Measurements from ENCODE around the gene KCNT2. TPM values are rescaled to one million over a fixed set of nuclear protein-coding genes. Genes with fewer than 3 reads are reported as not detected.

Gene KCNT2
- total RNA-seq, 4 donors from 2014 or later: 0.35 to 2.3 (median 0.91) TPM; not detected in 1

DNA sequence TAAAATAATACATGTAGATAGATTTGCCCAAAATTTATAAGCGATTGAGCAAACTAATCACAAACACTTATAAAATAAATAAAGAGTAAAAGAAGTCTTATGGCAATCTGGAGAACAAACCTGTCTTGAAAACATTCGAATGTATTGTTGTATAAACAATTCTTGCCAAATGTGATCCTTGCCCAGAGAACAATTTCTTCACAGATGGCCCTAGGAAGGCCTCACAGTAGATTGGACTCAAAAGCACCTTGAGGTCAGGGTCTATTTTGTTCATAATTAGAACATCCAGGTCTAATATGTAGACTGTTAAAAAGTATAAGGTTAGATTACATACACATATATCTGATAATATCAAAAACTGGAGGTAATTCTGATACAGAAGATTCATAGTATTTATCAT, 202.4 kb downstream of the KCNT2 start:
- H3K4me1 ChIP-seq: peaks cover 0 to 15% (median 0%) of the 10 kb centered on the region in 3 donors
- no peak for DNase-seq
- no peak overlapping the region for H3K27ac ChIP-seq
- no peaks in the 10 kb centered on the region for H3K27me3 ChIP-seq
- H3K36me3 ChIP-seq: no peaks in the 10 kb centered on the region
- H3K9me3 ChIP-seq: no peaks in the 10 kb centered on the region
- TF ChIP-seq POLR2A (IDR thresholded peaks at IDR 0.05) (no peak), CTCF (IDR thresholded peaks at IDR 0.05) (no peak)
- 66 to 71% methylated on average over 2 of the region's 2 CpGs for WGBS, 2 donors
- intact Hi-C loops (cut with DNase I): no loop called here
- H3K4me3 ChIP-seq: no peak overlapping the region

GRCh38 chr1:196403803-196404690, 204.2 kb downstream of the KCNT2 start:
- H3K4me3 ChIP-seq: no peak overlapping the region
- H3K36me3 ChIP-seq: no peaks in the 10 kb centered on the region
- H3K27ac ChIP-seq: no peak overlapping the region
- intact Hi-C loops (cut with DNase I): no loop called here
- WGBS, 2 donors: 71 to 82% methylated on average over 7 of the region's 7 CpGs
- H3K9me3 ChIP-seq: no peaks in the 10 kb centered on the region
- no peak for TF ChIP-seq CTCF (IDR thresholded peaks at IDR 0.05)
- TF ChIP-seq POLR2A (IDR thresholded peaks at IDR 0.05): no peak
- no peak for DNase-seq
- H3K4me1 ChIP-seq: peaks cover 0 to 22% (median 0%) of the 10 kb centered on the region in 3 donors
- no peaks in the 10 kb centered on the region for H3K27me3 ChIP-seq

DNA sequence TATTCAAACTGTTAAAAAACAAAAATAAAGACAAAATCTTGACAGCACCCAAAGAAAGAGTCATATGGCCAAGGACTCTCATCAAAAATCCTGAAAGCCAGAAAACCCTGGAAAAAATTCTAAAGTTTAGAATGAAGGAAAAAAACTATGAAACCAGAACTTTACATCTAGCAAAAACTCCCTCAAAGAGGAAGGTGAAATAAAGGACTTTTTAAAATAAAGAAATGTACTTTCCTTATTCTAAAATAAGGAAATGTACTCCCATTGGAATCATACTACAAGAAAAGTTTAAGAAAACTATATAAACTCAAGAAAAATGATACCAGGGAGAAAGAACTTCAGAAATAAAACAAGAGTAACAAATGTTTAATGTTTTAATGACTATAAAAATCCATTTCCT, 206.3 kb downstream of the KCNT2 start:
- no peak for TF ChIP-seq CTCF (IDR thresholded peaks at IDR 0.05)
- TF ChIP-seq POLR2A (IDR thresholded peaks at IDR 0.05): no peak
- Histone ChIP-seq H3K27me3 (no peaks in the 10 kb centered on the region), H3K4me1 (peaks cover 0 to 11% (median 0%) of the 10 kb centered on the region in 3 donors), H3K36me3 (no peaks in the 10 kb centered on the region), H3K27ac (no peak overlapping the region), H3K4me3 (no peak overlapping the region), H3K9me3 (no peaks in the 10 kb centered on the region)
- intact Hi-C loops (cut with DNase I): no loop called here
- no peak for DNase-seq

DNA sequence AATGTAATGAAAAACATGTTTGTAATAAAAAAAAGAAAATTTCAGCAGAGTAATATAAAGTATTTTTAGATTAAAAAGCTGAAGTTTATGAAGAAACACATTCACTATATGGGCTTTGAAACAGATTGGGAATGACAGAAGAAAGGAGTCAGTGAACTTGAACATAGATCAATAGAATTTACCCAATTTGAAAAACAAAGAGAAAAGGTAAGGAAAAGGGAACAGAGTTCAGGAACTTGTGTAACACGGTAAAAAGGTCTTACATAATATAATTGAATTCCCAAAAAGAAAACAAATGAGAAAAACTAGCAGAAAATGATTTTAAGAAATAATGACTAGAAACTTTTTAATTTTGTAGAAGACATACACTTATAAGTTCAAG, 206.8 kb downstream of the KCNT2 start:
- peak overlapping the region in 1 of 4 donors; percentile 39 for H3K27ac ChIP-seq
- TF ChIP-seq POLR2A (IDR thresholded peaks at IDR 0.05) (no peak), CTCF (IDR thresholded peaks at IDR 0.05) (no peak)
- no peaks in the 10 kb centered on the region for H3K27me3 ChIP-seq
- H3K36me3 ChIP-seq: no peaks in the 10 kb centered on the region
- WGBS, 2 donors: 38 to 53% methylated on average over 1 of the region's 1 CpG
- intact Hi-C loops (cut with DNase I): no loop called here
- DNase-seq: no peak
- no peak overlapping the region for H3K4me3 ChIP-seq
- no peaks in the 10 kb centered on the region for H3K9me3 ChIP-seq
- H3K4me1 ChIP-seq: peaks cover 0 to 11% (median 0%) of the 10 kb centered on the region in 3 donors

All from esophagus squamous epithelium (tissue), 5 donors.